HCT116 (cell line): ENCODE results near the gene JCAD.

Source experiments
- EGR1 ChIP-seq: IDR thresholded peaks from 2 replicates; pipeline ENCODE4 v1.6.1; 2012; ENCODE audit warnings: low read depth
- EZH2 ChIP-seq: fragments of 200-600 bp; sonication (generic); IDR thresholded peaks from 2 replicates; pipeline ENCODE4 v1.6.1; 2017; ENCODE audit warnings: antibody characterized with exemption, mixed run types
- EZH2phosphoT487 ChIP-seq: fragments of 200-600 bp; IDR thresholded peaks from 2 replicates; pipeline ENCODE4 v1.6.1; 2018; ENCODE audit warnings: antibody characterized with exemption, borderline replicate concordance
- POLR2A ChIP-seq: IDR thresholded peaks from 2 replicates; pipeline ENCODE4 v1.7.0; 2011; ENCODE audit warnings: borderline replicate concordance; ENCODE audit not compliant: insufficient read depth, insufficient read length; ENCODE audit errors: extremely low read depth
- POLR2AphosphoS5 ChIP-seq: IDR thresholded peaks from 2 replicates; pipeline ENCODE4 v1.6.1; 2011; ENCODE audit warnings: mild to moderate bottlenecking, low read depth, low read length, moderate library complexity
- RAD21 ChIP-seq: IDR thresholded peaks from 2 replicates; pipeline ENCODE4 v1.6.1; 2012; ENCODE audit warnings: low read depth, mild to moderate bottlenecking
- TCF7L2 ChIP-seq: IDR thresholded peaks from 2 replicates; pipeline ENCODE4 v1.7.0; 2011; ENCODE audit warnings: borderline replicate concordance, inconsistent platforms; ENCODE audit not compliant: insufficient read depth, insufficient read length; ENCODE audit errors: extremely low read depth
- ZFX ChIP-seq: fragments of 450-650 bp; IDR thresholded peaks from 2 replicates; pipeline ENCODE4 v1.6.1; 2017
- ZNF274 ChIP-seq: fragments of 200-500 bp; sonication (Bioruptor generic); IDR thresholded peaks from 2 replicates; pipeline ENCODE4 v1.6.1; 2014; ENCODE audit warnings: mild to moderate bottlenecking, low read depth, low read length, inconsistent platforms
- TF ChIP-seq, protein P1 (sequence below), 3 experiments: fragments of 200-600 bp in 1 of 3; sonication (generic) in 1 of 3; IDR thresholded peaks in 2 of 3; conservative IDR thresholded peaks in 1 of 3; 2 replicates each; pipeline ENCODE4 v1.5.1; 2012 to 2017; ENCODE audit warnings: low read depth in 2 of 3, low read length in 2 of 3, antibody characterized with exemption in 1 of 3, borderline replicate concordance in 1 of 3, control low read depth in 1 of 3, mild to moderate bottlenecking in 1 of 3, mixed read lengths in 1 of 3, mixed run types in 1 of 3, moderate library complexity in 1 of 3; ENCODE audit not compliant: insufficient read depth in 1 of 3
- TF ChIP-seq, protein P2 (sequence below): IDR thresholded peaks from 2 replicates; pipeline ENCODE4 v1.6.1; 2012; ENCODE audit warnings: low read depth

DNA sequence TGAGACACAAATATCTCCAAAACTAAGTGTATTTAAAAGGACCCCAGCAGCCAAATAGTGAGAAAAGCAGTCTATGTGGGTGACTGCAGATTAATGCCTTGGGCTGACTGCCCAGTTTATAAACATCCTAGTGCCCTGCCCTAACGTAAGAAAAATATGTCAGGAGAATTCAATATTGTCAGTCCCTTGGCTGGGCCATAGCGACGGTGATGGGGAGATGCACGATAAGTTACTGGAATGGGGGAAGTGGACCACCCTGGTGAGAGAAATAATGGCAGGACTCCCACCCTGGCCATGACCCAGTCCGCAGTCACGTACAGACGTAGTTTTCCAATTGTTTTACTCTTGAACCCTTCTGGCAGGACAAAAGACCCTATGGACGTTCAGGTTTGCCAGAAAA is 48.0 kb downstream of the JCAD start:
- TF ChIP-seq TCF7L2 (no peak), POLR2AphosphoS5 (no peak), ZFX (no peak), EZH2 (no peak), POLR2A (no peak), EZH2phosphoT487 (no peak), ZNF274 (no peak), RAD21 (no peak), EGR1 (no peak)
- TF ChIP-seq, protein P1, sequence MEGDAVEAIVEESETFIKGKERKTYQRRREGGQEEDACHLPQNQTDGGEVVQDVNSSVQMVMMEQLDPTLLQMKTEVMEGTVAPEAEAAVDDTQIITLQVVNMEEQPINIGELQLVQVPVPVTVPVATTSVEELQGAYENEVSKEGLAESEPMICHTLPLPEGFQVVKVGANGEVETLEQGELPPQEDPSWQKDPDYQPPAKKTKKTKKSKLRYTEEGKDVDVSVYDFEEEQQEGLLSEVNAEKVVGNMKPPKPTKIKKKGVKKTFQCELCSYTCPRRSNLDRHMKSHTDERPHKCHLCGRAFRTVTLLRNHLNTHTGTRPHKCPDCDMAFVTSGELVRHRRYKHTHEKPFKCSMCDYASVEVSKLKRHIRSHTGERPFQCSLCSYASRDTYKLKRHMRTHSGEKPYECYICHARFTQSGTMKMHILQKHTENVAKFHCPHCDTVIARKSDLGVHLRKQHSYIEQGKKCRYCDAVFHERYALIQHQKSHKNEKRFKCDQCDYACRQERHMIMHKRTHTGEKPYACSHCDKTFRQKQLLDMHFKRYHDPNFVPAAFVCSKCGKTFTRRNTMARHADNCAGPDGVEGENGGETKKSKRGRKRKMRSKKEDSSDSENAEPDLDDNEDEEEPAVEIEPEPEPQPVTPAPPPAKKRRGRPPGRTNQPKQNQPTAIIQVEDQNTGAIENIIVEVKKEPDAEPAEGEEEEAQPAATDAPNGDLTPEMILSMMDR (IDR thresholded peaks at IDR 0.05 in 2 of 3, conservative IDR thresholded peaks at IDR 0.05 in 1 of 3; ENCODE audit: borderline replicate concordance in 1 of 3, insufficient read depth in 1 of 3, low read depth in 2 of 3, low read length in 2 of 3), result no peak
- TF ChIP-seq, protein P2, sequence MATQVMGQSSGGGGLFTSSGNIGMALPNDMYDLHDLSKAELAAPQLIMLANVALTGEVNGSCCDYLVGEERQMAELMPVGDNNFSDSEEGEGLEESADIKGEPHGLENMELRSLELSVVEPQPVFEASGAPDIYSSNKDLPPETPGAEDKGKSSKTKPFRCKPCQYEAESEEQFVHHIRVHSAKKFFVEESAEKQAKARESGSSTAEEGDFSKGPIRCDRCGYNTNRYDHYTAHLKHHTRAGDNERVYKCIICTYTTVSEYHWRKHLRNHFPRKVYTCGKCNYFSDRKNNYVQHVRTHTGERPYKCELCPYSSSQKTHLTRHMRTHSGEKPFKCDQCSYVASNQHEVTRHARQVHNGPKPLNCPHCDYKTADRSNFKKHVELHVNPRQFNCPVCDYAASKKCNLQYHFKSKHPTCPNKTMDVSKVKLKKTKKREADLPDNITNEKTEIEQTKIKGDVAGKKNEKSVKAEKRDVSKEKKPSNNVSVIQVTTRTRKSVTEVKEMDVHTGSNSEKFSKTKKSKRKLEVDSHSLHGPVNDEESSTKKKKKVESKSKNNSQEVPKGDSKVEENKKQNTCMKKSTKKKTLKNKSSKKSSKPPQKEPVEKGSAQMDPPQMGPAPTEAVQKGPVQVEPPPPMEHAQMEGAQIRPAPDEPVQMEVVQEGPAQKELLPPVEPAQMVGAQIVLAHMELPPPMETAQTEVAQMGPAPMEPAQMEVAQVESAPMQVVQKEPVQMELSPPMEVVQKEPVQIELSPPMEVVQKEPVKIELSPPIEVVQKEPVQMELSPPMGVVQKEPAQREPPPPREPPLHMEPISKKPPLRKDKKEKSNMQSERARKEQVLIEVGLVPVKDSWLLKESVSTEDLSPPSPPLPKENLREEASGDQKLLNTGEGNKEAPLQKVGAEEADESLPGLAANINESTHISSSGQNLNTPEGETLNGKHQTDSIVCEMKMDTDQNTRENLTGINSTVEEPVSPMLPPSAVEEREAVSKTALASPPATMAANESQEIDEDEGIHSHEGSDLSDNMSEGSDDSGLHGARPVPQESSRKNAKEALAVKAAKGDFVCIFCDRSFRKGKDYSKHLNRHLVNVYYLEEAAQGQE, result no peak
